WTC11 (cell line): Measurements from ENCODE around the gene ANGPTL4. TPM values are rescaled to one million over a fixed set of nuclear protein-coding genes. Genes with fewer than 3 reads are reported as not detected.

Experiments
- ATAC-seq: fragments of 200-7000 bp; cut with Tn5 transposase; 2 replicates; pipeline ENCODE4 v1.10.0; 2021; ENCODE audit warnings: mild to moderate bottlenecking, moderate library complexity
- CTCF ChIA-PET: fragments of 300-600 bp; sonication (Branson Sonifier 250); formaldehyde crosslinking; loops from one replicate; lab custom pipeline; 2021; ENCODE audit warnings: antibody characterized with exemption; lab: Charles Lee
- POLR2A ChIA-PET: fragments of 350-600 bp; sonication (Branson Sonifier 250); formaldehyde crosslinking; loops from one replicate; lab custom pipeline; 2021; ENCODE audit warnings: antibody characterized with exemption; lab: Charles Lee
- DNase-seq: peaks from one replicate; pipeline ENCODE4 v3.0.0; 2021; ENCODE audit warnings: low spot score
- H3K27ac Mint-ChIP-seq: 2 replicates; pipeline ENCODE4 v1.8.0; 2021; ENCODE audit warnings: mixed read lengths
- H3K27me3 Mint-ChIP-seq: 2 replicates; pipeline ENCODE4 v1.8.0; 2021; ENCODE audit warnings: low read depth, mild to moderate bottlenecking, moderate library complexity, mixed read lengths
- H3K36me3 Mint-ChIP-seq: 2 replicates; pipeline ENCODE4 v1.8.0; 2021; ENCODE audit warnings: mixed read lengths
- H3K4me1 Mint-ChIP-seq: 2 replicates; pipeline ENCODE4 v1.8.0; 2022; ENCODE audit warnings: mixed read lengths
- H3K4me3 Mint-ChIP-seq: 2 replicates; pipeline ENCODE4 v1.8.0; 2021; ENCODE audit warnings: mild to moderate bottlenecking, moderate library complexity, mixed read lengths
- H3K9me3 Mint-ChIP-seq: 2 replicates; pipeline ENCODE4 v1.8.0; 2021; ENCODE audit warnings: mixed read lengths
- ATF1 ChIP-seq: sonication (generic); formaldehyde crosslinking; IDR thresholded peaks from 2 replicates; pipeline ENCODE4 v1.8.1; 2023; ENCODE audit warnings: mild to moderate bottlenecking, moderate library complexity, missing genetic modification reagents
- CBFB ChIP-seq: sonication (generic); formaldehyde crosslinking; IDR thresholded peaks from 2 replicates; pipeline ENCODE4 v1.8.1; 2022; ENCODE audit warnings: mild to moderate bottlenecking, low read depth, missing genetic modification reagents
- ESRRA ChIP-seq: sonication (generic); formaldehyde crosslinking; IDR thresholded peaks from 2 replicates; pipeline ENCODE4 v1.8.1; 2022; ENCODE audit warnings: mild to moderate bottlenecking, missing genetic modification reagents, borderline replicate concordance
- JAZF1 ChIP-seq: fragments of 250-450 bp; sonication (Bioruptor Pico); IDR thresholded peaks from 2 replicates; pipeline ENCODE4 v1.9.0; 2021; ENCODE audit warnings: moderate library complexity, mild to moderate bottlenecking, inconsistent platforms
- NFYB ChIP-seq: sonication (generic); formaldehyde crosslinking; conservative IDR thresholded peaks from 2 replicates; pipeline ENCODE4 v1.8.0; 2022; ENCODE audit warnings: low read depth, missing genetic modification reagents
- NR2C2 ChIP-seq: sonication (generic); formaldehyde crosslinking; IDR thresholded peaks from 2 replicates; pipeline ENCODE4 v1.8.0; 2022; ENCODE audit warnings: mild to moderate bottlenecking, missing genetic modification reagents
- SMAD4 ChIP-seq: sonication (generic); formaldehyde crosslinking; IDR thresholded peaks from 2 replicates; pipeline ENCODE4 v1.8.0; 2022; ENCODE audit warnings: mild to moderate bottlenecking, missing genetic modification reagents
- TEAD4 ChIP-seq: sonication (generic); formaldehyde crosslinking; IDR thresholded peaks from 2 replicates; pipeline ENCODE4 v1.8.0; 2022; ENCODE audit warnings: mild to moderate bottlenecking, missing genetic modification reagents
- ZNF121 ChIP-seq: sonication (generic); formaldehyde crosslinking; IDR thresholded peaks from 2 replicates; pipeline ENCODE4 v1.8.0; 2023; ENCODE audit warnings: missing genetic modification reagents
- ZNF219 ChIP-seq: sonication (generic); formaldehyde crosslinking; IDR thresholded peaks from 2 replicates; pipeline ENCODE4 v1.8.0; 2023; ENCODE audit warnings: missing genetic modification reagents, mild to moderate bottlenecking, borderline replicate concordance
- ZNF232 ChIP-seq: sonication (generic); formaldehyde crosslinking; IDR thresholded peaks from 2 replicates; pipeline ENCODE4 v1.8.0; 2022; ENCODE audit warnings: mild to moderate bottlenecking, missing genetic modification reagents
- total RNA-seq: library from RNA; stranded (reverse); gene quantifications from 3 replicates; pipeline ENCODE4 v1.2.3, GENCODE V29; 2021
- TF ChIP-seq, protein P1 (sequence below): fragments of 250-450 bp; sonication (Bioruptor Pico); IDR thresholded peaks from 2 replicates; pipeline ENCODE4 v1.9.0; 2021; ENCODE audit warnings: moderate library complexity, mild to moderate bottlenecking, inconsistent platforms, borderline replicate concordance
- TF ChIP-seq, protein P2 (sequence below): sonication (generic); formaldehyde crosslinking; IDR thresholded peaks from 2 replicates; pipeline ENCODE4 v1.8.1; 2023; ENCODE audit warnings: mild to moderate bottlenecking, missing genetic modification reagents, moderate library complexity
- TF ChIP-seq, protein P3 (sequence below): sonication (generic); formaldehyde crosslinking; IDR thresholded peaks from 2 replicates; pipeline ENCODE4 v1.8.0; 2022; ENCODE audit warnings: mild to moderate bottlenecking, missing genetic modification reagents
- TF ChIP-seq, protein P4 (sequence below): sonication (generic); formaldehyde crosslinking; IDR thresholded peaks from 2 replicates; pipeline ENCODE4 v1.8.1; 2023; ENCODE audit warnings: mild to moderate bottlenecking, missing genetic modification reagents, moderate library complexity
- TF ChIP-seq, protein P5 (sequence below): sonication (generic); formaldehyde crosslinking; IDR thresholded peaks from 2 replicates; pipeline ENCODE4 v1.8.1; 2023; ENCODE audit warnings: mild to moderate bottlenecking, missing genetic modification reagents, borderline replicate concordance
- TF ChIP-seq, protein P6 (sequence below): sonication (generic); formaldehyde crosslinking; IDR thresholded peaks from 2 replicates; pipeline ENCODE4 v1.8.0; 2023; ENCODE audit warnings: missing genetic modification reagents, mild to moderate bottlenecking, borderline replicate concordance

ANGPTL4 gene
- total RNA-seq, 1 experiment from 2014 or later: 1.0 TPM

DNA sequence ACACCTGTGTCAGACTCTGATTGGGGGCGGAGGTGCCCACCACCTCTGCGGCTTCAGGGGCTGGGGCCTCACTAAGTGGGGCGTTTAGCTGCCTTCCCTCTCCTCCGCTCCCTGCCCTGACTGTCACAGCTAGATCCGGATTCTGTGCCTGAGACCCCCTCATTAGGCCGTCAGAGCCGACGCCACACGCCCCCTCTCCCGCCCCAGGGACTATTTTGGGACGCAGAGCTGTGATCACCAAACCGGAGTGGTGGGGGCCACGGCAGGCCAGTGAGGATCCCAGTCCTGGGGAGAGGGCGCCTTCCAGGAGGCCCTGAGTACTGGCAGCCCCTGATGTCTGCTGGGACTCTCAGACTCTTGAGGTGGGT is 21.7 kb upstream of the ANGPTL4 start:
- no peaks in the 10 kb centered on the region for H3K36me3 Mint-ChIP-seq
- DNase-seq: no peak
- no peak overlapping the region for H3K27ac Mint-ChIP-seq
- TF ChIP-seq, protein P1, sequence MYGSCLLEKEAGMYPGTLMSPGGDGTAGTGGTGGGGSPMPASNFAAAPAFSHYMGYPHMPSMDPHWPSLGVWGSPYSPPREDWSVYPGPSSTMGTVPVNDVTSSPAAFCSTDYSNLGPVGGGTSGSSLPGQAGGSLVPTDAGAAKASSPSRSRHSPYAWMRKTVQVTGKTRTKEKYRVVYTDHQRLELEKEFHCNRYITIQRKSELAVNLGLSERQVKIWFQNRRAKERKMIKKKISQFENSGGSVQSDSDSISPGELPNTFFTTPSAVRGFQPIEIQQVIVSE (CRISPR knock-in tag): no peak
- no peak for TF ChIP-seq NFYB (CRISPR knock-in tag)
- TF ChIP-seq, protein P2, sequence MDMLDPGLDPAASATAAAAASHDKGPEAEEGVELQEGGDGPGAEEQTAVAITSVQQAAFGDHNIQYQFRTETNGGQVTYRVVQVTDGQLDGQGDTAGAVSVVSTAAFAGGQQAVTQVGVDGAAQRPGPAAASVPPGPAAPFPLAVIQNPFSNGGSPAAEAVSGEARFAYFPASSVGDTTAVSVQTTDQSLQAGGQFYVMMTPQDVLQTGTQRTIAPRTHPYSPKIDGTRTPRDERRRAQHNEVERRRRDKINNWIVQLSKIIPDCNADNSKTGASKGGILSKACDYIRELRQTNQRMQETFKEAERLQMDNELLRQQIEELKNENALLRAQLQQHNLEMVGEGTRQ (CRISPR knock-in tag): no peak
- TF ChIP-seq JAZF1 (CRISPR knock-in tag): no peak
- TF ChIP-seq TEAD4: no peak
- TF ChIP-seq, protein P3, sequence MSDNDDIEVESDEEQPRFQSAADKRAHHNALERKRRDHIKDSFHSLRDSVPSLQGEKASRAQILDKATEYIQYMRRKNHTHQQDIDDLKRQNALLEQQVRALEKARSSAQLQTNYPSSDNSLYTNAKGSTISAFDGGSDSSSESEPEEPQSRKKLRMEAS: no peak
- no peak for TF ChIP-seq CBFB
- TF ChIP-seq ZNF232 (CRISPR knock-in tag): no peak
- no peak for TF ChIP-seq ZNF121 (CRISPR knock-in tag)
- TF ChIP-seq, protein P4, sequence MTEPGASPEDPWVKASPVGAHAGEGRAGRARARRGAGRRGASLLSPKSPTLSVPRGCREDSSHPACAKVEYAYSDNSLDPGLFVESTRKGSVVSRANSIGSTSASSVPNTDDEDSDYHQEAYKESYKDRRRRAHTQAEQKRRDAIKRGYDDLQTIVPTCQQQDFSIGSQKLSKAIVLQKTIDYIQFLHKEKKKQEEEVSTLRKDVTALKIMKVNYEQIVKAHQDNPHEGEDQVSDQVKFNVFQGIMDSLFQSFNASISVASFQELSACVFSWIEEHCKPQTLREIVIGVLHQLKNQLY (CRISPR knock-in tag): no peak
- TF ChIP-seq SMAD4 (CRISPR knock-in tag): no peak
- TF ChIP-seq, protein P5, sequence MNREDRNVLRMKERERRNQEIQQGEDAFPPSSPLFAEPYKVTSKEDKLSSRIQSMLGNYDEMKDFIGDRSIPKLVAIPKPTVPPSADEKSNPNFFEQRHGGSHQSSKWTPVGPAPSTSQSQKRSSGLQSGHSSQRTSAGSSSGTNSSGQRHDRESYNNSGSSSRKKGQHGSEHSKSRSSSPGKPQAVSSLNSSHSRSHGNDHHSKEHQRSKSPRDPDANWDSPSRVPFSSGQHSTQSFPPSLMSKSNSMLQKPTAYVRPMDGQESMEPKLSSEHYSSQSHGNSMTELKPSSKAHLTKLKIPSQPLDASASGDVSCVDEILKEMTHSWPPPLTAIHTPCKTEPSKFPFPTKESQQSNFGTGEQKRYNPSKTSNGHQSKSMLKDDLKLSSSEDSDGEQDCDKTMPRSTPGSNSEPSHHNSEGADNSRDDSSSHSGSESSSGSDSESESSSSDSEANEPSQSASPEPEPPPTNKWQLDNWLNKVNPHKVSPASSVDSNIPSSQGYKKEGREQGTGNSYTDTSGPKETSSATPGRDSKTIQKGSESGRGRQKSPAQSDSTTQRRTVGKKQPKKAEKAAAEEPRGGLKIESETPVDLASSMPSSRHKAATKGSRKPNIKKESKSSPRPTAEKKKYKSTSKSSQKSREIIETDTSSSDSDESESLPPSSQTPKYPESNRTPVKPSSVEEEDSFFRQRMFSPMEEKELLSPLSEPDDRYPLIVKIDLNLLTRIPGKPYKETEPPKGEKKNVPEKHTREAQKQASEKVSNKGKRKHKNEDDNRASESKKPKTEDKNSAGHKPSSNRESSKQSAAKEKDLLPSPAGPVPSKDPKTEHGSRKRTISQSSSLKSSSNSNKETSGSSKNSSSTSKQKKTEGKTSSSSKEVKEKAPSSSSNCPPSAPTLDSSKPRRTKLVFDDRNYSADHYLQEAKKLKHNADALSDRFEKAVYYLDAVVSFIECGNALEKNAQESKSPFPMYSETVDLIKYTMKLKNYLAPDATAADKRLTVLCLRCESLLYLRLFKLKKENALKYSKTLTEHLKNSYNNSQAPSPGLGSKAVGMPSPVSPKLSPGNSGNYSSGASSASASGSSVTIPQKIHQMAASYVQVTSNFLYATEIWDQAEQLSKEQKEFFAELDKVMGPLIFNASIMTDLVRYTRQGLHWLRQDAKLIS (CRISPR knock-in tag): no peak
- TF ChIP-seq ATF1 (CRISPR knock-in tag): no peak
- TF ChIP-seq NR2C2 (CRISPR knock-in tag): no peak
- no peak for TF ChIP-seq ESRRA (CRISPR knock-in tag)
- no peak for TF ChIP-seq ZNF219 (CRISPR knock-in tag)
- TF ChIP-seq, protein P6, sequence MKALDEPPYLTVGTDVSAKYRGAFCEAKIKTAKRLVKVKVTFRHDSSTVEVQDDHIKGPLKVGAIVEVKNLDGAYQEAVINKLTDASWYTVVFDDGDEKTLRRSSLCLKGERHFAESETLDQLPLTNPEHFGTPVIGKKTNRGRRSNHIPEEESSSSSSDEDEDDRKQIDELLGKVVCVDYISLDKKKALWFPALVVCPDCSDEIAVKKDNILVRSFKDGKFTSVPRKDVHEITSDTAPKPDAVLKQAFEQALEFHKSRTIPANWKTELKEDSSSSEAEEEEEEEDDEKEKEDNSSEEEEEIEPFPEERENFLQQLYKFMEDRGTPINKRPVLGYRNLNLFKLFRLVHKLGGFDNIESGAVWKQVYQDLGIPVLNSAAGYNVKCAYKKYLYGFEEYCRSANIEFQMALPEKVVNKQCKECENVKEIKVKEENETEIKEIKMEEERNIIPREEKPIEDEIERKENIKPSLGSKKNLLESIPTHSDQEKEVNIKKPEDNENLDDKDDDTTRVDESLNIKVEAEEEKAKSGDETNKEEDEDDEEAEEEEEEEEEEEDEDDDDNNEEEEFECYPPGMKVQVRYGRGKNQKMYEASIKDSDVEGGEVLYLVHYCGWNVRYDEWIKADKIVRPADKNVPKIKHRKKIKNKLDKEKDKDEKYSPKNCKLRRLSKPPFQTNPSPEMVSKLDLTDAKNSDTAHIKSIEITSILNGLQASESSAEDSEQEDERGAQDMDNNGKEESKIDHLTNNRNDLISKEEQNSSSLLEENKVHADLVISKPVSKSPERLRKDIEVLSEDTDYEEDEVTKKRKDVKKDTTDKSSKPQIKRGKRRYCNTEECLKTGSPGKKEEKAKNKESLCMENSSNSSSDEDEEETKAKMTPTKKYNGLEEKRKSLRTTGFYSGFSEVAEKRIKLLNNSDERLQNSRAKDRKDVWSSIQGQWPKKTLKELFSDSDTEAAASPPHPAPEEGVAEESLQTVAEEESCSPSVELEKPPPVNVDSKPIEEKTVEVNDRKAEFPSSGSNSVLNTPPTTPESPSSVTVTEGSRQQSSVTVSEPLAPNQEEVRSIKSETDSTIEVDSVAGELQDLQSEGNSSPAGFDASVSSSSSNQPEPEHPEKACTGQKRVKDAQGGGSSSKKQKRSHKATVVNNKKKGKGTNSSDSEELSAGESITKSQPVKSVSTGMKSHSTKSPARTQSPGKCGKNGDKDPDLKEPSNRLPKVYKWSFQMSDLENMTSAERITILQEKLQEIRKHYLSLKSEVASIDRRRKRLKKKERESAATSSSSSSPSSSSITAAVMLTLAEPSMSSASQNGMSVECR (CRISPR knock-in tag): no peak
- peaks cover 44% of the 10 kb centered on the region for H3K27me3 Mint-ChIP-seq
- no peaks in the 10 kb centered on the region for H3K9me3 Mint-ChIP-seq
- peaks cover 21% of the 10 kb centered on the region for H3K4me1 Mint-ChIP-seq
- H3K4me3 Mint-ChIP-seq: peak overlapping the region; percentile 64
- ChIA-PET POLR2A (no interaction called here), CTCF (interaction anchor here (0.6 to 4.8 kb wide), 9 partner anchors 8 to 300 kb away, joined by 3 to 39 read pairs (median 3); partner anchors contain the start of gene MARCHF2)
- ATAC-seq: no peak
